SU-DHL-6 (cell line): ENCODE data around the gene RUFY3.

Experiments used
- H2AFZ ChIP-seq: fragments of 200-600 bp; sonication (generic); 2 replicates; pipeline ENCODE4 v1.6.1; 2014; ENCODE audit warnings: low read depth, mild to moderate bottlenecking, moderate library complexity, mixed read lengths, antibody characterized with exemption, low read length; ENCODE audit not compliant: severe bottlenecking
- H3F3A ChIP-seq: fragments of 200-600 bp; shearing (Covaris generic); 2 replicates; pipeline ENCODE4 v1.6.0; 2016; ENCODE audit warnings: antibody characterized with exemption, mild to moderate bottlenecking; ENCODE audit not compliant: insufficient read depth
- H3K27ac ChIP-seq: fragments of 200-600 bp; sonication (generic); 2 replicates; pipeline ENCODE4 v1.5.1; 2016; ENCODE audit warnings: low read depth, mild to moderate bottlenecking, low read length, moderate library complexity, mixed read lengths
- H3K27me3 ChIP-seq: fragments of 200-600 bp; sonication (generic), shearing (Covaris generic); 2 replicates; pipeline ENCODE4 v1.6.0; 2014; ENCODE audit warnings: mild to moderate bottlenecking, low read length
- H3K36me3 ChIP-seq: fragments of 200-600 bp; sonication (generic); 2 replicates; pipeline ENCODE4 v1.6.1; 2014; ENCODE audit warnings: mild to moderate bottlenecking, low read length, mixed read lengths
- H3K4me2 ChIP-seq: fragments of 300-600, 200-600 bp; shearing (Covaris generic), sonication (generic); 2 replicates; pipeline ENCODE4 v1.6.0; 2014; ENCODE audit warnings: low read length, low read depth, mild to moderate bottlenecking; ENCODE audit not compliant: poor library complexity, severe bottlenecking
- H3K4me3 ChIP-seq: fragments of 200-600 bp; sonication (generic); 2 replicates; pipeline ENCODE4 v1.5.1; 2014; ENCODE audit warnings: antibody characterized with exemption, low read length, mild to moderate bottlenecking, mixed read lengths; ENCODE audit not compliant: insufficient read depth, poor library complexity, severe bottlenecking
- H3K79me2 ChIP-seq: fragments of 200-600 bp; sonication (generic); 2 replicates; pipeline ENCODE4 v1.6.1; 2014; ENCODE audit warnings: mild to moderate bottlenecking, low read length, moderate library complexity; ENCODE audit not compliant: insufficient read depth
- H3K9ac ChIP-seq: fragments of 200-600 bp; sonication (generic); 2 replicates; pipeline ENCODE4 v1.7.0; 2014; ENCODE audit warnings: mild to moderate bottlenecking, low read length
- H3K9me2 ChIP-seq: fragments of 200-600 bp; sonication (generic); replicated peaks from 2 replicates; pipeline ENCODE4 v1.6.1; 2014; ENCODE audit warnings: low read length; ENCODE audit not compliant: insufficient read depth
- H3K9me3 ChIP-seq: fragments of 200-600 bp; sonication (generic); 2 replicates; pipeline ENCODE4 v1.6.1; 2014; ENCODE audit warnings: low read length, mixed read lengths; ENCODE audit not compliant: insufficient read depth
- H4K20me1 ChIP-seq: fragments of 200-600 bp; sonication (generic); 2 replicates; pipeline ENCODE4 v1.6.1; 2014; ENCODE audit warnings: low read depth, mild to moderate bottlenecking, antibody characterized with exemption, low read length, moderate library complexity, mixed read lengths
- CTCF ChIP-seq: fragments of 200-600 bp; sonication (generic); IDR thresholded peaks from one replicate; pipeline ENCODE4 v1.5.1; 2017; ENCODE audit warnings: antibody characterized with exemption, mild to moderate bottlenecking, low read length, moderate library complexity; ENCODE audit not compliant: insufficient read depth, poor library complexity, severe bottlenecking
- EZH2phosphoT487 ChIP-seq: fragments of 200-600 bp; sonication (generic), shearing (Covaris generic); conservative IDR thresholded peaks from 2 replicates; pipeline ENCODE4 v1.6.1; 2018; ENCODE audit warnings: mild to moderate bottlenecking, antibody characterized with exemption, low read length, moderate library complexity, mixed read lengths

RUFY3 gene

DNA sequence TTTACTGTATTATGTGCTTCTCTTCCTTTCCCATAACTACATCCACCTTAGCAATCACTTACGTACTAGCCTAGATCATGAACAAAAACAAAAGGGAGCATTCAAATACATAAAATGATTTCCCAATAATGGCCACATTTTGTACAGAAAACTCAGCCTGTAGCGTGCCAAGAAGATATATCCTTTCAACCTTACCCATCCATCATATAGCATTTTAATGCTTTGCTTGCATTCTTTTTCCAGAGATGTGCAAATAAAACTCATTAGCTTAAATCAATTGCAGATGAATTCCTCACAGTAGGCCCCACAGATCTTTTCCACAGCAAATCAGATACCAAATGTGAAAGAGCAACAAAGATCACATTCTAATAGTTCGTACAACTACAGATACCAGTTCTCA lies 97.2 kb downstream of the RUFY3 start:
- no peak for TF ChIP-seq CTCF
- TF ChIP-seq EZH2phosphoT487: no peak
- H2AFZ ChIP-seq: no peak overlapping the region
- H3K9ac ChIP-seq: no peak overlapping the region
- no peak overlapping the region for H3K4me3 ChIP-seq
- no peaks in the 10 kb centered on the region for H4K20me1 ChIP-seq
- no peaks in the 10 kb centered on the region for H3K9me2 ChIP-seq
- peaks cover 8% of the 10 kb centered on the region; the same call in 1 of the 2 replicates for H3K36me3 ChIP-seq
- H3F3A ChIP-seq: no peaks in the 10 kb centered on the region; the same call in 1 of the 2 replicates
- no peak overlapping the region for H3K27ac ChIP-seq
- no peaks in the 10 kb centered on the region for H3K79me2 ChIP-seq
- no peaks in the 10 kb centered on the region for H3K27me3 ChIP-seq
- no peaks in the 10 kb centered on the region for H3K9me3 ChIP-seq
- no peak overlapping the region for H3K4me2 ChIP-seq

GRCh38 chr4:70829015-70829414 lies 107.3 kb downstream of the RUFY3 start:
- H3F3A ChIP-seq: no peaks in the 10 kb centered on the region
- H3K4me2 ChIP-seq: no peak overlapping the region
- 0 out of 2 replicates have a peak, but pooled peaks cover 3% of the 10 kb centered on the region for H3K79me2 ChIP-seq
- no peak overlapping the region for H3K4me3 ChIP-seq
- H3K27me3 ChIP-seq: no peaks in the 10 kb centered on the region
- H3K27ac ChIP-seq: no peak overlapping the region
- no peaks in the 10 kb centered on the region for H4K20me1 ChIP-seq
- no peak overlapping the region for H3K9ac ChIP-seq
- TF ChIP-seq CTCF (no peak), EZH2phosphoT487 (no peak)
- no peaks in the 10 kb centered on the region for H3K9me2 ChIP-seq
- no peaks in the 10 kb centered on the region for H3K9me3 ChIP-seq
- no peak overlapping the region for H2AFZ ChIP-seq
- peaks cover 6% of the 10 kb centered on the region; the same call in 1 of the 2 replicates for H3K36me3 ChIP-seq

DNA sequence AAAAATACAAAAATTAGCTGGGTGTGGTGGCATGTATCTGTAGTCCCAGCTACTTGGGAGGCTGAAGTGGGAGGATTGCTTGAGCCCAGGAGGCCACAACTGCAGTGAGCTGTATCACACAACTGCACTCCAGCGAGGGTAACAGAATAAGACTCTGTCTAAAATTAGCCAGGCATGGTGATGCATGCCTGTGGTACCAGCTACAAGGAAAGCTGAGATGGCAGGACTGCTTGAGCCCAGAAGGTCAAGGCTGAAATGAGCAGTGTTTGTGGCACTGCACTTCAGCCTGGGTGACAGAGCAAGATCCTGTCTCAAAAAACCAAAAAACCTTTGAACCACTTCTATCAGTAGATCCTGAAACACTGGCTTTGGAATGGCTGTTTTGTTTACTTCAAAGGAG lies 107.7 kb downstream of the RUFY3 start:
- no peak for TF ChIP-seq EZH2phosphoT487
- no peak for TF ChIP-seq CTCF
- H4K20me1 ChIP-seq: no peaks in the 10 kb centered on the region
- H3K27me3 ChIP-seq: no peaks in the 10 kb centered on the region
- H3K36me3 ChIP-seq: peaks cover 6% of the 10 kb centered on the region; the same call in 1 of the 2 replicates
- no peaks in the 10 kb centered on the region for H3F3A ChIP-seq
- peaks cover 6% of the 10 kb centered on the region; the same call in 1 of the 2 replicates for H3K79me2 ChIP-seq
- no peak overlapping the region for H2AFZ ChIP-seq
- no peak overlapping the region for H3K27ac ChIP-seq
- H3K9me2 ChIP-seq: no peaks in the 10 kb centered on the region
- no peak overlapping the region for H3K4me3 ChIP-seq
- no peak overlapping the region for H3K9ac ChIP-seq
- no peak overlapping the region for H3K4me2 ChIP-seq
- no peaks in the 10 kb centered on the region for H3K9me3 ChIP-seq
